Glomerular endothelial cell (primary cell): ENCODE measurements around the gene SLC35F3. TPM values are rescaled to one million over a fixed set of nuclear protein-coding genes. Genes with fewer than 3 reads are reported as not detected.

Experiments used
- DNase-seq: peaks from one replicate; pipeline ENCODE4 v3.0.0-alpha.2; 2011; ENCODE audit warnings: low read depth, low spot score; ENCODE audit errors: extremely low read depth
- total RNA-seq: library from RNA; depleted of rRNA; stranded (reverse); fragments of >200 nt; gene quantifications from 2 replicates; pipeline ENCODE4 v1.2.3, GENCODE V29; 2015

SLC35F3 gene
- total RNA-seq, 1 donor from 2014 or later, result not detected

DNA sequence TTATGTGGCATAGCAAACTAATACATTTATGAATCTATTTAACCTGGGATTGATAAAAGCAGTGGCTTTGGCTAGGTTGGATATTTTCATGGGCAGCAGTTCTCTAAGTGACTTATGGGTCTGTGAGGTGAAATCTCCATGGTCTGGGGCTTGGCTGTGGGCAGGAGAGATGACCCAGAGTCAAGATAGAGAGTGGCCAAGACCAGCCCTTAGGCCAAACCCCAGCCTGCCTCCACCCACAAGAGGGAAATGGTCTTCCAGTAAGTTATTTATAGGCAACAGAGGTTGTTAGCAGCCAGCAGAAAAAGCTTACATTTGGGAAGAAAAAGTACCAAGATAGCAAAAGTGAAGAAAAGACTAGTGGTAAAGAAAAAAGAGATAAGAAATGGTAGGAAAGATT lies 61.4 kb downstream of the SLC35F3 start:
- no peak for DNase-seq

DNA sequence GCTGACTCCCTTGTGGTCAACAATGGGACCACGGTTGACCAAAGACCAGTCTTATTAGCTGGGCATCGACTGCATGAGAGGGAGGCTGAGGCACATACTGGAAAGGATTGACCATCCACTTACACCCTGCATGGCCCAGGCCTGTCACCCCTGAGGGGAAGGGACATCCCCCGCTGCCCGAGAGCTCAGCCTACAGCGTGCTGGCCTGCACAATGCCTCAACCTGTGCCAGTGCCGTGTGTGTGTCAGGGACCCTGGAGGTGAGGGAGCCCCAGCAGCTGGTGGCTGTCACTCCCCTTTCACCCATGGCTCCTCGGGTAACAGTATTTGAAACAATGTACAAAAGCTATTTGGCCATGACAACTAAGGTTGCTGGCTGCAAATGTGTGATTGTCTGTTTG lies 67.3 kb downstream of the SLC35F3 start:
- DNase-seq, result no peak

DNA sequence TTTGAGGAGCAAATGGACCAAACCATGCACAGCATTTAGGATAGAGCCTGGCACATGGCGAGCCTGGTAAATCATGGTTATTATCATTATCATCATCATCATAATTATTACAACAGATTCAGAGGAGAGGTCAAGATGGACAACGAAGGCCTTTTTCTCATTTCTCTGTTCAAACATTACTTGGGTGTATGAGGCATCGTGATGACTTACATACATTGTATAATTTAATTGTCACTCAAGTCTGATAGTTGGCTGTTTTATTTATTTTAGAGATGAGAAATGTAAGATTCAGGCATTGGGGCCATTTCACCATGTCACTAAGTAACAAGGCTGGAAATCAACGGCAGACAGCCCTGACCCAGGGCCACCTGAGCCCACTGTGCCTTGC lies 68.1 kb downstream of the SLC35F3 start:
- no peak for DNase-seq

DNA sequence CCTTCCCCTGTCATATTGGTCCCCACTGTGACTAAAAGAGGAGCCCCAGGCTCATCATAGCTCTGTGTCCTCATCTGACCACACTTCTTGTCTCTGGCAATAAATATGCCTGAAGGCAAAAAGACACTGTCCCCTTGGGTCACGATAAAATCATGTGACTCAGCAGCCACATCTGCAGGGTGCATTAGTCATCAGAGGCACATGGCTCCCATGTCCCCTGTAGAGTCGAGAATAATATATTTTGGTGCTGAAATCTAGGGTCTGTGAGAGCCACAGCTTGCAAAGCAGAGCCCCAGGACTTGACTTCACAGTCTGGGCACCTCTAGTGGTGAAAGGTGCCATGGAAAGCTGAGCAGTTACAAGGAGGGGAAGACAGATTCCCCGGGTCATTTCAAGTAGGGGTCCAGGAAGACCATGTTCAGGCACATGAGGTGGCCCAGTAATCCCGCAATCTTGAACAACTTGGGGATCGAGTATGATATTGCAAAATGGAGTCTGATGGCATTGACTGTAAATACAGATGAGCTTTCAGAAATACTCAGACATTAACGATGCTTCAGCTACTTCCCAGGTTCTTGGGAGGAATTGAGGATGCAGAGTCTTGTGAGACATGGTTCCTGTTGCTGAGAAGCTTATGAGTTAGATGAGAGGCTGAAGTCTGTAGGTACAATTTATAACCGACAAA lies 68.6 kb downstream of the SLC35F3 start:
- no peak for DNase-seq

DNA sequence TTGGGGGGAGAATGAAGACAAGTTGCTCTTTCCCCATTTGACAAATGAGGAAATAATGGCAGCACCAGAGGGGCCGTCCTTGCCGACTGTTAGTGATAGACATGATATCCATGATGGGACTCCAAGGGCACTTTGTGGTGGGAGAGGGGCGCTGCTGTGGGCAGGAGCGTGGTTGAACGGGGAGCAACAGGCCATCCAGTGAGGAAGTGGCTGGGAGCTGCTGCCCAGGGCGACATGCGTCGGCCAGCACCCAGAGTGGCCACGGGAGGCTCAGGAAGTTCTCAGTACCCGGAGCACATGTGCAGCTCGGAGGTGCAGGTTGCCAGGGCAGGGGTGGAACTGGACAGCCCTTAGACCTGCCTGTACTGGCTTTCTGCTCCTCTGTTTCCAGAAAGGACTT lies 71.0 kb downstream of the SLC35F3 start:
- no peak for DNase-seq

DNA sequence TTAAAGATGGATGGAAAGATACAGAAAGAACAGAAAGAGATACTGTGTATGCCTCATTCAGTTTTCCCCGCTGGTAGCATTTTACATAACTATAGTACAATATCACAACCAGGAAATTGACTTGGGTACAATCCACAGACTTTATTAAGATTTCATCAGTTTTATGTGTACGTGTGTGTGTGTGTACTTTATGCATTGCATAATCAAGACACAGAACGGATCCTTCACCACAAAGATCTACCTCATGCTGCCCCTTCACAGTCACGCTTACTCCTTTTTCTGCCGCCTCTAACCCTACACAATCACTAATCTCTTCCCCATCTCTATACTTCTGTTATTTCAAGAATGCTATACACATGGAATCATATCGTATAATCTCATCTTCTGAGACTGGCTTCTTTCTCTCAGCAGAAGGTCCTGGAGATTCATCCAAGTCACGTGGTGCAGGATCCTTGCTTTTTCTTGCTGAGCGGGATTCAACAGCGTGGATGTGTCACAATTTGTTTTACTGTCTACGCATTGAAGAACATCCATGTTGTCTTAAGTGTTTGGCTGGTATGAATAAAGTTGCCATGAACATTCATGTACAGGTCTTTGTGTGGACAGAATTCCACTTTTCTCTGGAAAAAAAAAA lies 76.7 kb downstream of the SLC35F3 start:
- DNase-seq, result no peak

DNA sequence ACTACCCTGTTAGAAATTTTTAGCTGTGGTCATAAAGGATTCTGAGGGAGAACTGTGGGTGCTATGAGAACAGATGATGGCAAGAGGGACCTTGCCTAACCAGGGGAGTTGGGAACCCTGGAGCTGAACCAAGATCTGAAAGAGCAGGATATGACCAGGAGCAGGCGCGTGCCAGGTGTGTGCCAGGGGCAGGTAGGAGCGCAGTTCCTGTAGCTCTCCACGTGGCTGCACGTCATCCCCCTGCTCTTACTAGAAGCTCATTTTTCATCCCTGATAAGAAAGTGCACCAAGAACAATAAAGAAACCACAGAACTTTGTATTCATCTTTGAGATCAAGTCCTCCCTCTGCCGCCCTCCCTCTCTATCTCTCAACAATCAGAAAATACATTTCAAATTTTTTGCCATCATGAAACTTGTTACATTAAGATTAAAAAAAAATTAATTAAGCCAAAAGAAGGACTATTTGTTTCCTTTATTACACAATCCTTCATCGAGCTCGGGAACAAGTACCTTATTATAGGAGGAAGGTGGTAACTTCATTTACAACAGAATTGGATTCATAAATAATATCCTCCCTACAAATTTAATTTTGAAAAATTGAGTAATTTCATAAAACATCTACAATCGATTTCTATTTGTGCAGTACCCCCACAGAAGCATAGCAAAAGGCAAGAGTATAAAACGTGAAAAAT lies 78.5 kb downstream of the SLC35F3 start:
- no peak for DNase-seq

DNA sequence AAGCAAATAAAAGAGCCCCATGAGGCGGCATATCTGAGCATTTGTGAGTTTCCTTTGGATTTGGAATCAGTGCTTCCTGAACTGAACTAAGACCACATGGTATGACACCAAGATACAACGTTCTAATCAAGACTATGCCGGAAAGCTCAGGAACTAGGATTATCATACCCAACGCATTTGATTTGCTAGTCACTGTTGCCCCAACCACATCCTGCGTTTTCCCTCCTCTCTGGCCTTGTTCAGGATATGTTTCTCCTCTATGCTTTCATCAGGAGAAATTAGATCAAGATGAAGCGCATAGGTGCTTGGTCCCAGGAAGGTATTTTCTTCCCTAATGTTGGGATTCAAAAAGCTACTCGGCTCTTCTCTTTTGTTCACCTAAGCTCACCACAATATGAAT lies 79.3 kb downstream of the SLC35F3 start:
- DNase-seq, result no peak

DNA sequence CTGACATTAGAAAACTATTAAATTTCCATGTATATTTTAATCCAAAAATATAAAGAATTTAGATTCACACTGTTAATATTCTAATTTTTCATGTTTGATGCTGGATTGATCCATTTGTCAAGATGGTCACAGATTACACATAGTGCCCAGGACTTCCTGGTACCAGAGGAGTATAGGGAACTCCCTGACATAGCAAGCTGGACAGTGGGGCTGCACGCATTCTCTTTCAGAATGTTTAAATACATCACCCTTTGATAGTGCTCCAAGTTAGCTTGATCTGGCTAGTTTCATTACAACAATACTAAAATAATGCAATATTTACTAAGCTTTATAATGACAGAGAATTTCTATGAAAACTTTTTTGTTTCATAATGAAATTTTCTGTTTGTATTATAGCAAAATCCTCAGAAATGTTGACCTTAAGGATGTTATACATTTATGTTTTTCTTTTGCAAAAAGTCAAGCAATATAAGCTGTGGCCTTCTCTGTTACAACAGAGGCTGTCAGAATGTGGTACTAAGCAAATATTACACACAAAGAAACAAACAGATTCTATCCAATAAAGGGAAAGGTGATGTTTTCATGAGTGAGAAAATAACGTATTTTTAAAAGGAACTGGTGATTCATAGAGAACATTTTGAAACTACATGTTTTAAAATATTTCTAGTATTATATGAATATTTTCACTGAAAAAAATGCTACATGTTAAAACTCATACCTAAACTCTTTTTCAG lies 84.7 kb downstream of the SLC35F3 start:
- no peak for DNase-seq

DNA sequence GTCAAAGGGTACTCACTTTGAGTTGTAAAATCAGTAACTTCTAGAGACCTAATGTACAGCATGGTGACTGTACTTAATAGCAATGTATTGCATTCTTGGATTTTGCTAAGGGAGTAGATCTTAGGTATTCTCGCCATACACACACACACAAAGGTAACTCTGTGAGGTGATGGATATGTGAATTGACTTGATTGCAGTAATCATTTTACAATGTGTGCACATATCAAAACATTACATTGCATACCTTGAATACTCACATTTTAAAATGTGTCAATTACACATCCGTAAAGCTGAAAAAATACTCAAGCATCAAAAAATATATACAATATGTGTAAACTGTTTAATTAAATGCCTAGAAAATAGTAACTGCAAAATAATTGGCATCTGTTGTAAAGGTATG lies 86.0 kb downstream of the SLC35F3 start:
- no peak for DNase-seq

DNA sequence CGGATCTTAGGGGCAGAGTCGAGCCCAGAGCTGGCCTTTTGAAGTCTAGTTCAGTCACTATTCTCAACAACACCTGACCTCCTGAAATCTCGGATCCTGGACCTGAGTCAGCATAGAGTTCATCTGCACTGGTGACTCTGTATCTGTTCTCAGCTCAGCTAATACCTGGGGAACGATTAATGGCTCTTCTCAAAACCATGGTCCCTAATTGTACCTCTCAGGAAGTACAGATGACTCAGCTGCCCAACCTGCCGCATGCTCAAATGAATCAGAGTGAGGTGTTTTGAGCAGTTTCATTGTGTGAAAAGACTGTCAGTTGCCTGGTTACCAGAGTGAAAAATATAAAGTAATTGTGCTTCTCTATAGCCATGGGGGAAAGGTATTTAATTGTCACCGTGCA lies 89.2 kb downstream of the SLC35F3 start:
- DNase-seq, result no peak

DNA sequence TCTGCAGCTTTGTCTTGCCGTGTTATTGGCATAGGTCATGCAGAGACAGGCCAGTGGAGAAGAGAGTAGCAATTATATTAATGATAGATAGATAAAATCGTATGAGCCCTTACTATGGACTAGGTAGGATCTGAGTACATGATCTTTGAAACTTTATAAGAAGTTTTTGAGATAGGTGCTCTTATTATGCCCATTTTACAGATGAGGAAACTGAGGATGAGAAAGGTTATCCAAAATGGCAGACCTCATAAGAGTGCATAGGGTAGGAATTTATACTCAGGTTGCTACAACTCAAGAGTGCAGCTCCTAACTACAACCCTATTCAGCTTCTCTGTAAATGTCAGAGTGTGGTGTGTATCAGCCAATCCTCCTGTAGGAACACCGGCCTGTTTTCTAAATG lies 89.6 kb downstream of the SLC35F3 start:
- no peak for DNase-seq

DNA sequence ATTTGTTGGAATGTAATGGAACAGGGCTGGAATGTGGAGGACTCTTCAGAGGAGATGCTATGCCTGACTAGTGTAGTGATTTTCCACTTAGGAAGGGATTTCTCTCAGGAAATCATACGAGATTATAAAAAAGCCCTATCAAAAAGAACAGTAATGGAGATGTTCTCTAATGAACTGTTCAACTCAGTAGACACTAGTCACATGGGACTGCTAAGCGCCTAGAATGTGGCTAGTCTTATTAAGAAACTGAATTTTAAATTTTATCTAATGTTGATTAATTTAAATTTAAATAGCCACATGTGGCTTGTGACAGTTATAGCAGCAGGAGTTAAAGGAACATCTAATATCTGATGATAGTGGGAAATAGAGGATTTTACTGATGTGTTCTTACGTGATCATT lies 94.0 kb downstream of the SLC35F3 start:
- DNase-seq, result no peak

DNA sequence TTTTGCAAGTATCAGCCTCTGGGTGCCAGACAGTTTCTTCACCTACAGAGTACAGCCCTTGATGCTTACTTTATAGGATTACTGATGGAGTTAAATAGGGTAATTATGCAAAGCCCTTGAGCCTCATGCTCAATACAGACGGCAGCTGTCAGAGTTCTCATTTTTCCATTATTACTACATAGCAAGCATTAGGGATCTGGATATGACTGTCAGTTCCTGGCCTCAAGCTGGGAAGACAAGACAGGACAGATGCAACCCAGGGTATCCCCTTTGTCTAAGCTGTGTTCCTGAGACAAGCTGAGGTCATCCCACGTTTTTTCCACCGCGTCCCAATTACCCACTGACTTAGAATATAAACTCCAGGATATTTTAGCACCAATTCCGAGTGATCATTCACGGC lies 94.4 kb downstream of the SLC35F3 start:
- no peak for DNase-seq

DNA sequence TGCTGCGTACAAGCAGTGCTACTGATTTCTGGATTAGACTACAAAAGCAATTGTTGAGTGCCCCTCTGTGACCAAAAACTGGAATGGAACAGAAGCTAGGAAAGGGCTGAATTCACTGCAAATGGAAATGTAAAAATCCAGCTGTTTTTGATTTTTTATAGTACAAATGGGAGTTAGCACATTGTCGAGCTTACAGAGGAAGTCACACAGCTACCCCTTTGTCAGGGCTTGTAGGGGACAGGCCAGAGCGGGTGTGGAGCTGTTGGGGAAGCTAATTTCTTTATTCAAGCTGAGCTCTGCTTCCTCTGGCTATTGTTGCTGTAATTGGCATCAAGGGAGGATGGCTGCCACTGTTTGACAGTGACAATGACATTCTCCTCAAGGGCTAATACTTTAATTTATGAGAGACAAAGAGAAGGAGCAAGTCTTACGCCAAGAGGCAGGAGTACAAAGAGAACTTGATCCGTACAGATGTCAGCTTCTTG lies 96.1 kb downstream of the SLC35F3 start:
- DNase-seq, result no peak

DNA sequence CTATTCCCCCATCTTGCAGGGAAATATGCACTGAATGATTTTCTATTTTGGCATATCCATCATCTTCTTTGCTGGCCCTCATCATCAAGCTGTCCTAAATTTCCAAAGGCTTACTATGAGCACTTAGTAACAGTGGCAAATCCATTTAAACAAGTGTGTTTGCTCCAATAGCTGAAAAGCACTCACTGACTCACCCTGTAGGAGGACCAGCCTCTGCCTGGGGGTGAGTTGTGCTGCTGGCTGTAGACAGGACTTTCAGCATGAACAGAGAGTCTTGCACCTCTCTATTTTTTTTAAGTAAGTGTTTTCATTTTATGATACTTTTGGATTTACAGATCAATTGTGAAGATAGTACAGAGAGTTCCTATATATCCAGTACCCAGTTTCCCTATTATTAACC lies 97.3 kb downstream of the SLC35F3 start:
- DNase-seq, result no peak

DNA sequence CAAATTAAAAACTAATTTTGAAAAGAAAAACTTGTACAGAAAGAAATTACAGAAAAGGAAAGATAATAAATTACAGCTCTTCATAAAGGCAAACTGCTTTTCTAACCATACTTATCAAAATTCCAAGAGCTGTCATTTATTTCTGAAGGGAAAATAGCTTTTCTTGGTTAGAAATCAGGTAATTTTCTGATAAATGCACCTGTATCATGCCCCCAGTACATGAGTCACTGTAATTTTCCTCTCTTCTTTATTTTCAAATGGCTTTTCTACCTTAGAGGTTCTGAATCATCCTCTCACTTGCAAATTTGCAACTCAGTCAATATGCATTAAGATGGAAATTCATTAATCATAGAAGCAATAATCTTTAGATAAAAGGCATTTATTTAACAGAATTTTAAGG lies 100.1 kb downstream of the SLC35F3 start:
- no peak for DNase-seq

DNA sequence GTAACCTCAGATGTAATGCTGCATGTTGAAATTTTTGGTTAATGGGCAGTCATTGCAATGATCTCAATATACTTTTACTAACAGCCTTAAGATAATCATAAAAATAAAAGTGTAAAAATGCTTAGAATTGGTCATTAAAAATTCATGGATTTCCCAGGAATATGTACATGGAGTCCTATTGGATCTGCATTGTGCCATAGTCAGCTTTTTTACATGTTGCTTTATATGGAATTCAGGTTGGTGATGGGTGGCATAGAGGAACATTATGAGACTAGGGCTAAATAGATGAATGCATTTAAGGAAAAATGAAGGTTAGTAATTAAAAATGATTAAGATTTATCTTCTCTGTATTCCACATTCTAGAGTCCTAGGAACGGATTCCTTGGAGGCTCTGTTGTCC lies 103.2 kb downstream of the SLC35F3 start:
- DNase-seq, result no peak

DNA sequence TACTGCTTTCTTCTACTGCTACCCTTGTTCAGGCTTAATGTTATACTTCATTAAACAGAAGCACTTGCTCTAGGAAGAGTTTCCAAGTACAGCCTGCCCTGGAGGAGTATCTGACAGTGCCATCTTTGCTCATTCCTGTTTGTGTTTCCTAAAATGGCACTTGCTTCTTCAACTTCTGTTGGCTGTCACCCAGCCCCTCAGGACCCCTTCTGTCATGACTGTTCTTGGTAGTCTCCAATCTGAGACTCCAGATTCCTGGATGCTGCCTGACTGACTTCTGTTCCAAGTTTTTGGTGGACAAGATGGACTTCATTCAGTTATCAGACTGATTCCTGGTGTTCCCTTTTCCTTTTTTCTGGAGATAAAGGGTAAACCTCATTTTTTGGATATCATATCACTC lies 104.1 kb downstream of the SLC35F3 start:
- DNase-seq, result no peak

DNA sequence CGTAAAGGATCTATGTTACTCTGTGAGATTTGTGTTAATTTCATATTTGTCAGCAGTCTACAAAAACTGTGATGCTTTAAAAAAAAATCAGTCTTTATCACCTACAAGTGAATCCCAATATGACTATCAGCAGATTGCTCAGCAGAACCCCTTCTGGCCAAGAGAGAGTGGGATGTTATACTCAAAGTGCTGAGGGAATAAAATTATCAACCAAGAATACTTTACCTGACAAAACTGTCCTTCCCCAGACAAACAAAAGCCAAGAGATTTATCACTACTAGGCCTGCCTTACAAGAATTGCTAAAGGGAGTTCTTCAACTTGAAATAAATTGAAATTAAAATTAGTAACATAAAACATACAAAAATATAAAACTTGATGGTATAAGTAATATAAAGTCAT lies 105.2 kb downstream of the SLC35F3 start:
- no peak for DNase-seq

DNA sequence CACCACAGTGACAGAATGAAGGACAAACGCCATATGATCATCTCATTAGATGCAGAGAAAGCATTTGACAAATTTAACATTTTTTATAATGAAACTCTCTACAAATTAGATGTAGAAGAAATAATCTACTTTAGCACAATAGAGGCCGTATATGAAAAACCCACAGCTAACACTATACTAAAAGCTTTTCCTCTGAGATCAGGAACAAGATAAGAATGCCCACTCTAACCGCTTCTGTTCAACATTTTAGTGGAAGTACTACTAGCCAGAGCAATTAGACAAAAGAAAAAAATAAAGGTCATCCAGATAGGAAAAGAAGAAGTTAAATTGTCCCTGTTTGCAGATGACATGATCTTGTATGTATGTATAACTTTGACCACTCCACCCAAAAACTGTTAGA lies 109.7 kb downstream of the SLC35F3 start:
- DNase-seq, result no peak
